ENCODE results near the gene AKIP1. TPM values are rescaled to one million over a fixed set of nuclear protein-coding genes. Genes with fewer than 3 reads are reported as not detected.

AKIP1 gene
- polyA plus RNA-seq, 1 experiment = 39.4 TPM

GRCh38 chr11:8905528-8906165 lies 5.3 kb upstream of the AKIP1 start:
- Histone ChIP-seq H3K27me3 (ENCODE audit: control insufficient read depth, insufficient read depth, low read length) (no peaks in the 10 kb centered on the region), H3K36me3 (ENCODE audit: control insufficient read depth, insufficient read depth, low read length) (no peaks in the 10 kb centered on the region), H3K4me3 (ENCODE audit: low read depth, low read length) (no peak overlapping the region)
- TF ChIP-seq CTCF (IDR thresholded peaks at IDR 0.05; ENCODE audit: insufficient read depth, low read depth, low read length) = no peak
- peak; percentile 61 for DNase-seq (ENCODE audit: low read depth)
- ChIA-PET CTCF (no interaction called here), POLR2A (no interaction called here)

GRCh38 chr11:8907116-8907515 lies 3.9 kb upstream of the AKIP1 start:
- CTCF ChIA-PET = no interaction called here
- no peak overlapping the region for H3K4me3 ChIP-seq (ENCODE audit: low read depth, low read length)
- DNase-seq (ENCODE audit: low read depth) = no peak
- no peak for TF ChIP-seq CTCF (IDR thresholded peaks at IDR 0.05; ENCODE audit: insufficient read depth, low read depth, low read length)
- POLR2A ChIA-PET = interaction anchor here (0.8 kb wide), 1 partner anchor 31 kb away, joined by 14 read pairs; no protein-coding TSS in a partner anchor
- H3K27me3 ChIP-seq (ENCODE audit: control insufficient read depth, insufficient read depth, low read length) = no peaks in the 10 kb centered on the region
- H3K36me3 ChIP-seq (ENCODE audit: control insufficient read depth, insufficient read depth, low read length) = no peaks in the 10 kb centered on the region

GRCh38 chr11:8908099-8908498 lies 2.9 kb upstream of the AKIP1 start:
- H3K4me3 ChIP-seq (ENCODE audit: low read depth, low read length) = no peak overlapping the region
- H3K36me3 ChIP-seq (ENCODE audit: control insufficient read depth, insufficient read depth, low read length) = no peaks in the 10 kb centered on the region
- no peak for DNase-seq (ENCODE audit: low read depth)
- ChIA-PET POLR2A (no interaction called here), CTCF (interaction anchor here (1.8 kb wide), 1 partner anchor 74 kb away, joined by 4 read pairs; no protein-coding TSS in a partner anchor)
- H3K27me3 ChIP-seq (ENCODE audit: control insufficient read depth, insufficient read depth, low read length) = no peaks in the 10 kb centered on the region
- no peak for TF ChIP-seq CTCF (IDR thresholded peaks at IDR 0.05; ENCODE audit: insufficient read depth, low read depth, low read length)

- CTCF ChIA-PET = interaction anchor here (0.8 to 1.8 kb wide), 5 partner anchors 14 to 100 kb away, joined by 3 to 4 read pairs (median 3); partner anchors contain the start of gene TMEM9B
- no peaks in the 10 kb centered on the region for H3K27me3 ChIP-seq (ENCODE audit: control insufficient read depth, insufficient read depth, low read length)
- no peaks in the 10 kb centered on the region; the same call in 1 of the 2 replicates for H3K36me3 ChIP-seq (ENCODE audit: control insufficient read depth, insufficient read depth, low read length)
- TF ChIP-seq CTCF (IDR thresholded peaks at IDR 0.05; ENCODE audit: insufficient read depth, low read depth, low read length) = no peak
- DNase-seq (ENCODE audit: low read depth) = no peak
- H3K4me3 ChIP-seq (ENCODE audit: low read depth, low read length) = peak overlapping the region; percentile 71
- POLR2A ChIA-PET = interaction anchor here (0.5 to 0.6 kb wide), 2 partner anchors 40 to 1015 kb away, joined by 6 to 13 read pairs; no protein-coding TSS in a partner anchor
Measured at GRCh38 chr11:8910649-8911026, 351 bp upstream of the AKIP1 start.

GRCh38 chr11:8913961-8914660 lies 3.1 kb downstream of the AKIP1 start:
- POLR2A ChIA-PET = no interaction called here
- peak; percentile 76 for TF ChIP-seq CTCF (IDR thresholded peaks at IDR 0.05; ENCODE audit: insufficient read depth, low read depth, low read length)
- DNase-seq (ENCODE audit: low read depth) = no peak
- Histone ChIP-seq H3K4me3 (ENCODE audit: low read depth, low read length) (peak overlapping the region; percentile 11; the same call in 1 of the 2 replicates), H3K36me3 (ENCODE audit: control insufficient read depth, insufficient read depth, low read length) (peaks cover 2% of the 10 kb centered on the region), H3K27me3 (ENCODE audit: control insufficient read depth, insufficient read depth, low read length) (no peaks in the 10 kb centered on the region)
- CTCF ChIA-PET = interaction anchor here (0.6 to 2.6 kb wide), 13 partner anchors 9 to 224 kb away, joined by 3 to 49 read pairs (median 5); no protein-coding TSS in a partner anchor
